ENCODE results near the gene DCANP1.

The DCANP1 gene

DNA sequence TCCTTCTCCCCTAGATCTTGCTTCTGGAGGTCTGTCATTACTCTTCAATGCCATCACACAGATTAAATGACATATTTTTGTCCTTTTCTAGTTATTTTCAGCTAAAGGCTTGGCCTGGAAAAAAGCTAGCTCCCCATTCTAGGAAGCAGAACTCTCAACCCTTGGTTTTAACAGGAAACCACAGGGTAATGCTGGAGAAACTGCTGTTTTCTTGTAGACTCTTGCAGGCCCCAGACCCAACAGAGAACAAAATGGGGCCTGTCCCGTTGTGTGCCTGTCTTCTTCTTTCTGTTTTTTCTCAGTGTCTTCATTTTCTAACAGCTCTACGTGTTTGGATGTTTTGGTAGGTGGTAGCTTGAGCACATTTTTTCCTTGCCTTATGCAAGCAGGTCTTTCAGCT, 21.5 kb downstream of the DCANP1 start:
- DNase-seq (ENCODE audit: low spot score) = no peak
- TF ChIP-seq CTCF (IDR thresholded peaks at IDR 0.05; ENCODE audit: extremely low read depth, insufficient read depth, missing control alignments) = no peak
- in situ Hi-C loops (cut with MboI; ENCODE audit: low pct_unique_long_range_greater_than_20kb, low sequenced_read_pairs, unreplicated experiment) = no loop called here

DNA sequence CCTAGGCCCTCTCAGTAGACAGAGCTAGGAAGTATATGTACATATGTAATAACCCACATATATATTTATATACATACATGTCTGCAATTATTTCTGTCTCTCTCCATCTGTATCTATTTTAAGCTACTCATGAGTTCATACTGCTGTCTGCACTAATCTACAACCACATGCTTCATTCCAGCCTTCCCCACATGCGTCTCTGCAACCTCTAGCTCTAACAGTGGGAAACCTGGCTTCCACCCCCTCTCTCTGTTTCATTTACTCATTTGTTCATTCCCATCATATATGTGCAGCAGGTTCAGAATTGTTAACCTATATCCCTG, 23.3 kb downstream of the DCANP1 start:
- no peak for DNase-seq (ENCODE audit: low spot score)
- in situ Hi-C loops (cut with MboI; ENCODE audit: low pct_unique_long_range_greater_than_20kb, low sequenced_read_pairs, unreplicated experiment) = no loop called here
- TF ChIP-seq CTCF (IDR thresholded peaks at IDR 0.05; ENCODE audit: extremely low read depth, insufficient read depth, missing control alignments) = no peak

DNA sequence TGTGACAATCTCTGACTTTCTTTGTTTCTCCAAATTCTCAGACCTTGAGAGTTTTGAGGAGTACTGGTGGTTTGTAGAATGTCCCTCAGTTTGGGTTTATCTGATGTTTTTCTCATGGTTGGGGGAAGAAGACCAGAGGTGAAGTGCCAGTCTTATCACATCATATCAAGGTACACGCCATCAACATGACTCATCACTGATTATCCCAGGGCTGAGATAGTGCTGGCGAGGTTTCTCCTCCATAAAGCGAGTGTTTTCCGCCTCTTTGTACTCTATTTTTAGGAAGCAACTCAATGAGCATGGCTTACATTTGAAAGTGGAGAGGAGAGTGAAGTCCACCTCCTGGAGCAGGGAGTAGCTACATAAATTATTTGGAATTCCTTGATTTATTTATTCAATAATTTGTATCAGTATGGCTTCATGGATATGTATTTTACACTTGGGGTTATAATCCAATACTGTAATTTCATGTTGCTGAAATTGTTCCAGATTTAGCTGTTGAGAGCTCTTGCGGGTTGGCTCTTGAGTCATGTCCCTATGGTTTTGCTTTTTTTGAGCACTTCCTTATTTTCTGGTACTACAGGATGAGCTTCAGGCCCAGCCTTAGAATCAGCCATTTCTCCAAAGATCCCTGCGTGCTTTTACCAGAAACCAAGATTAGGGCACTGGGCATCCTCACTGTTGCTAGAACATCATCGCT, 23.9 kb downstream of the DCANP1 start:
- no peak for TF ChIP-seq CTCF (IDR thresholded peaks at IDR 0.05; ENCODE audit: extremely low read depth, insufficient read depth, missing control alignments)
- in situ Hi-C loops (cut with MboI; ENCODE audit: low pct_unique_long_range_greater_than_20kb, low sequenced_read_pairs, unreplicated experiment) = no loop called here
- no peak for DNase-seq (ENCODE audit: low spot score)

GRCh38 chr5:135422419-135422818, 24.7 kb downstream of the DCANP1 start:
- DNase-seq (ENCODE audit: low spot score) = no peak
- in situ Hi-C loops (cut with MboI; ENCODE audit: low pct_unique_long_range_greater_than_20kb, low sequenced_read_pairs, unreplicated experiment) = no loop called here
- no peak for TF ChIP-seq CTCF (IDR thresholded peaks at IDR 0.05; ENCODE audit: extremely low read depth, insufficient read depth, missing control alignments)

GRCh38 chr5:135417083-135417482, 30.1 kb downstream of the DCANP1 start:
- no peak for DNase-seq (ENCODE audit: low spot score)
- in situ Hi-C loops (cut with MboI; ENCODE audit: low pct_unique_long_range_greater_than_20kb, low sequenced_read_pairs, unreplicated experiment) = no loop called here
- no peak for TF ChIP-seq CTCF (IDR thresholded peaks at IDR 0.05; ENCODE audit: extremely low read depth, insufficient read depth, missing control alignments)

DNA sequence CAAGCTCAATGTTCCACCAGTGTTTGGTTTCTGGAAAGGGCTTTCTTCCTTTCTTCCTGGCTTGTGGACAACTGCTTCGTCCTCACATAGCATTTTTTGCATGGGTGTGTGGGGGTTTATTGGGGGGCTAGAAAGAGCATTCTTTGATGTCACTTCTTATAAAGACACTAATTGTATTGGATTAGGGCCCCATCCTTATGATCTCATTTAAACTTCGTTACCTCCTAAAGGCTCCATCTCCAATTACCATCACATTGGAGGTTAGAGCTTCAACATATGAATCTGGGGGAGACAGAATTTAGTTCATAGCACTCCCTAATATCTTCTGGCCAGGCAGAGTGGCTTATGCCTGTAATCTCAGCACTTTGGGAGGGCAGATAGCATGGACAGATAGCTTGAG, 42.1 kb downstream of the DCANP1 start:
- in situ Hi-C loops (cut with MboI; ENCODE audit: low pct_unique_long_range_greater_than_20kb, low sequenced_read_pairs, unreplicated experiment) = no loop called here
- TF ChIP-seq CTCF (IDR thresholded peaks at IDR 0.05; ENCODE audit: extremely low read depth, insufficient read depth, missing control alignments) = no peak
- no peak for DNase-seq (ENCODE audit: low spot score)

DNA sequence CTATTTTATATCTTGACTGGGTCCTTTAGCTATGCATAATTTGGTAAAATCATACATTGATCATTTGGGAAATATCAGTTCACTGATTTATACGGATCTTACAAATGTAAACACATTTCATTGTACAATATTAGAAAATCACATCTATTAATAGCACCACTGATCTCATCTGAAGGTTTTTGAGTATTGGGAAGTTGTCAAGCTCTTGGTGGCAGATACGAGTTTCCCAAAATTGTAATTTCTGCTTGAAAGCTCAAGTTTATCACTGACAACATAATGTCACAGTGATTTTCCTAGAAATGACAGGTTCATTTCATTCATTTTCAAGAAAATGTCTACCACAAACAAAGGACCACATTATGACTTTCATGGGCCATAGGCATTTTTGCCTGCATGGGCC, 45.1 kb downstream of the DCANP1 start:
- in situ Hi-C loops (cut with MboI; ENCODE audit: low pct_unique_long_range_greater_than_20kb, low sequenced_read_pairs, unreplicated experiment) = no loop called here
- DNase-seq (ENCODE audit: low spot score) = no peak

More for the DNA sequence above, 45.1 kb downstream of the DCANP1 start:
- TF ChIP-seq CTCF (IDR thresholded peaks at IDR 0.05; ENCODE audit: extremely low read depth, insufficient read depth, missing control alignments) = no peak
